NOMO-1 treated with dmso at 0.1 percent for 144 hours (cell line): ENCODE data around the gene DES.

Source experiments
- DNase-seq: peaks from one replicate; lab custom pipeline; 2025; ENCODE audit not compliant: unreplicated experiment; lab: John Stamatoyannopoulos, UW

Gene DES

GRCh38 chr2:219472629-219473187 lies 54.5 kb downstream of the DES start:
- DNase-seq, result no peak

- no peak for DNase-seq
Measured at GRCh38 chr2:219473511-219473910, 55.3 kb downstream of the DES start.

- no peak for DNase-seq
Measured at GRCh38 chr2:219474285-219475060, 56.3 kb downstream of the DES start.

GRCh38 chr2:219475278-219475677 lies 57.1 kb downstream of the DES start:
- DNase-seq, result no peak

- no peak for DNase-seq
Measured at GRCh38 chr2:219475697-219476651, 57.8 kb downstream of the DES start.
